Adrenal gland (tissue), 12 donors: Measurements from ENCODE around the gene NDST1. TPM values are rescaled to one million over a fixed set of nuclear protein-coding genes. Genes with fewer than 3 reads are reported as not detected.

ENCODE experiments used
- DNase-seq, 7 donors: peaks; one replicate each; pipeline ENCODE4 v3.0.0-alpha.2; 2019 to 2020
- H3K27ac ChIP-seq, 5 donors: fragments of 200-600 bp; sonication (generic) in 4 of 5; 1 replicate in 3 of 5; 2 replicates in 2 of 5; pipeline versions ENCODE4 v1.5.1 to v1.8.0; 2016 to 2020; ENCODE audit warnings: mild to moderate bottlenecking in 1 of 5
- H3K27me3 ChIP-seq: fragments of 200-600 bp; 2 replicates; pipeline ENCODE4 v1.8.0; 2021
- H3K36me3 ChIP-seq, 2 donors: fragments of 200-600 bp; replicated peaks in 1 of 2; 1 replicate in 1 of 2; 2 replicates in 1 of 2; pipeline versions ENCODE4 v1.5.1 to v1.8.0; 2018 to 2022
- H3K4me1 ChIP-seq, 2 donors: fragments of 200-600 bp; replicated peaks in 1 of 2; 1 replicate in 1 of 2; 2 replicates in 1 of 2; pipeline versions ENCODE4 v1.5.1 to v1.8.0; 2018 to 2021
- H3K4me3 ChIP-seq, 4 donors: fragments of 200-600 bp; sonication (generic) in 3 of 4; one replicate each; pipeline ENCODE4 v1.5.1; 2016 to 2018
- H3K9me3 ChIP-seq, 3 donors: fragments of 200-600 bp; sonication (generic) in 1 of 3; replicated peaks in 1 of 3; 1 replicate in 2 of 3; 2 replicates in 1 of 3; pipeline versions ENCODE4 v1.5.1 to v1.8.0; 2016 to 2021
- CTCF ChIP-seq, 6 experiments: fragments of 450-650 bp in 4 of 6; fragments of 200-600 bp in 2 of 6; sonication (generic) in 1 of 6; IDR thresholded peaks; 1 replicate in 5 of 6; 2 replicates in 1 of 6; pipeline versions ENCODE4 v1.5.1 to v1.8.0; 2016 to 2021; ENCODE audit warnings: antibody characterized with exemption in 6 of 6, mild to moderate bottlenecking in 2 of 6, moderate library complexity in 1 of 6
- POLR2A ChIP-seq, 2 donors: fragments of 450-650 bp; IDR thresholded peaks; one replicate each; pipeline ENCODE4 v1.6.1; 2017; ENCODE audit warnings: antibody characterized with exemption in 2 of 2, mild to moderate bottlenecking in 2 of 2, moderate library complexity in 1 of 2
- WGBS, 4 donors: extraction: QIAGEN DNeasy Blood & Tissue Kit in 2 of 4; methylation state at CpG; one replicate each; pipeline versions ENCODE4 v1.1.5 to v1.1.7; 2013 to 2017; 5-methylcytosine and 5-hydroxymethylcytosine counted together
- intact Hi-C, 2 donors: fragments of 100-400 bp; cut with DNase I; formaldehyde crosslinking; loops; one replicate each; pipeline versions ENCODE4 v1.14.1 to v1.15.0; 2022 to 2023
- polyA plus RNA-seq, 3 donors: library from polyadenylated mRNA; stranded (reverse); fragments of 200-250 nt in 2 of 3; fragments of 350-450 nt in 1 of 3; fragmentation: Illumina TruSeq in 1 of 3; extraction: RNeasy Lipid Tissue Mini Kit (QIAGEN cat#74804) in 1 of 3; gene quantifications; one replicate each; pipeline ENCODE4 v1.2.3, GENCODE V29; 2013 to 2014
- total RNA-seq, 9 donors: library from RNA; depleted of rRNA in 4 of 9; stranded (reverse); fragments of >200 nt in 4 of 9; fragments of 120-200 nt in 1 of 9; fragmentation: NEBNext Ultra II Directional in 1 of 9; extraction: Animal tissue kit (Norgen Biotek cat#: 25700) in 1 of 9; gene quantifications; one replicate each; pipeline versions ENCODE4 v1.1.0 to v1.2.4, GENCODE V29; 2013 to 2023
- donor health status: healthy with polysubstance abuse.
- donor health status: Bipolar disorder and iron deficiency.
- donor health status: DM: yes; HTN: yes; CAD: no.
- donor health status: DM: no; HTN: no; CAD: no.
- donor health status: DM: no; HTN: no; CAD: no.
- donor health status: DM: yes; HTN: yes; CAD: no.

Gene NDST1
- total and polyA plus RNA-seq, 12 donors = 9.6 to 154 (median 94.7) TPM

GRCh38 chr5:150498501-150498900, 9.4 kb upstream of the NDST1 start:
- no peaks in the 10 kb centered on the region for H3K9me3 ChIP-seq
- H3K27ac ChIP-seq = peak overlapping the region in 4 of 5 donors; percentile 31 to 92 (median 82)
- intact Hi-C loops = no loop called here
- 40 to 78% (median 51%) methylated on average over 4 to 6 of the region's 6 CpGs for WGBS, 4 donors
- H3K4me1 ChIP-seq = peaks cover 37 to 74% of the 10 kb centered on the region in 2 donors
- DNase-seq = peak in 2 of 7 donors; percentile 49 to 74
- no peak overlapping the region for H3K4me3 ChIP-seq
- TF ChIP-seq CTCF (IDR thresholded peaks at IDR 0.05) (no peak), POLR2A (IDR thresholded peaks at IDR 0.05) (no peak)
- H3K27me3 ChIP-seq = no peaks in the 10 kb centered on the region
- no peaks in the 10 kb centered on the region for H3K36me3 ChIP-seq

- TF ChIP-seq CTCF (IDR thresholded peaks at IDR 0.05) (no peak), POLR2A (IDR thresholded peaks at IDR 0.05) (no peak)
- peak overlapping the region in 3 of 5 donors; percentile 80 to 92 (median 84) for H3K27ac ChIP-seq
- intact Hi-C loops = no loop called here
- no peaks in the 10 kb centered on the region for H3K9me3 ChIP-seq
- no peaks in the 10 kb centered on the region for H3K27me3 ChIP-seq
- peaks cover 42 to 78% of the 10 kb centered on the region in 2 donors for H3K4me1 ChIP-seq
- H3K4me3 ChIP-seq = no peak overlapping the region
- no peaks in the 10 kb centered on the region for H3K36me3 ChIP-seq
- DNase-seq = no peak
These were observed 9.0 kb upstream of the NDST1 start for GRCh38 chr5:150498971-150499370.

- no peak for TF ChIP-seq POLR2A (IDR thresholded peaks at IDR 0.05)
- TF ChIP-seq CTCF (IDR thresholded peaks at IDR 0.05) = no peak
- intact Hi-C loops = no loop called here
- Histone ChIP-seq H3K27ac (peak overlapping the region in 2 of 5 donors; percentile 49 to 84), H3K9me3 (no peaks in the 10 kb centered on the region), H3K36me3 (no peaks in the 10 kb centered on the region), H3K4me3 (no peak overlapping the region), H3K4me1 (peaks cover 47 to 84% of the 10 kb centered on the region in 2 donors), H3K27me3 (no peaks in the 10 kb centered on the region)
- 59 to 72% (median 68%) methylated on average over 3 to 7 of the region's 7 CpGs for WGBS, 4 donors
- no peak for DNase-seq
These were observed 8.4 kb upstream of the NDST1 start for GRCh38 chr5:150499437-150499956.

GRCh38 chr5:150500328-150500841, 7.5 kb upstream of the NDST1 start:
- no peaks in the 10 kb centered on the region for H3K36me3 ChIP-seq
- peak in 1 of 2 donors; percentile 23 for TF ChIP-seq POLR2A (IDR thresholded peaks at IDR 0.05)
- no peak for TF ChIP-seq CTCF (IDR thresholded peaks at IDR 0.05)
- 60 to 83% (median 63%) methylated on average over 1 to 3 of the region's 3 CpGs for WGBS, 4 donors
- DNase-seq = peak in 1 of 7 donors; percentile 57
- H3K4me1 ChIP-seq = peaks cover 51 to 92% of the 10 kb centered on the region in 2 donors
- no peaks in the 10 kb centered on the region for H3K9me3 ChIP-seq
- H3K27ac ChIP-seq = peak overlapping the region in 2 of 5 donors; percentile 49 to 84
- H3K27me3 ChIP-seq = no peaks in the 10 kb centered on the region
- intact Hi-C loops = no loop called here
- no peak overlapping the region for H3K4me3 ChIP-seq
